AML-193 (cell line): Measurements from ENCODE around the gene HOATZ.

Experiments
- DNase-seq, 2 experiments: peaks; one replicate each; lab custom pipeline; 2025; lab: John Stamatoyannopoulos, UW

Gene HOATZ

DNA sequence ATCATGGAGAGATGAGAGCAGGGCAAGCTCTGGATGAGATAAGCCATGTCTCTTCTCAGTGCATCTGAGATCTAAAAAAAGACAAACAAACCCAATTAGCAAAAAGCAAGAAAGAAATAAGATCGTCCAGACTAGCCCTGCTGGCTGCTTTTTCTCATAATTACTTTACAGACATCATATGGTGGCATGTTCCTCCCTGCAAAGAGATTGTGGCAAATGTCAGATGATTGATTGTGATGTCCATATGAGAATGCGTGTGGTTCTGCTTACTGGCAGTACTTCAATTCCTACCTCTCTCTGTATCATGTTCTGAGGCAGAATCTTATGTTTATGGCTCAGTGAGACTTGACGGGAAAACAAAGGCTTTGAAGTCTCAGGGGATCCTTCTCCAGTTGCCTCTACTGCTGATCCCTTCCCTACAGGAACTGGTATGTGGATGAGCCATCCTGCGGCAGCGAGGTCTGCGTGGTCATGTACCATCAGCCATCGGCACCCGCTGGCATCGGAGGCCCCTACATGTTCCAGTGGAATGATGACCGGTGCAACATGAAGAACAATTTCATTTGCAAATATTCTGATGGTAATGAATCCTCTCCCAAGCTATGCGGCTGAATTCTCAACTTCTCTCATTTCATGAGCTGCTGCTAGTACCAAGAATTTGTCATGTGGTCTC lies 34.8 kb downstream of the HOATZ start:
- no peak for DNase-seq

DNA sequence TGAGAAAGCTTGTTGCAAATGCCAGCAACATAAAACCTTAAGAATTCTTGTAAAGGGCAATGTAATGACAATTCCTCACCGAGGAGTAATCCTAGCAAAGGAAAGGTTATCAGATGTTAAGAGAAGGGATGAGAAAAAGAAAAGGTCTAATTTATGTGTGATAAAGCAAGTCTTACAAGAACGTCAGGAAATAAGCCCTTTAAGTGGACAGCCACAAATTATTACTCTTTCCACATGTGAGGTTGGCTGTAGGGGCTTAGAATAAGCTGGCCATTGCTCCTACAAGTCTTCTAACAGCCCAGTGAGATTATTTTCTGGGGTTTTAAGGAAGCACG lies 35.3 kb downstream of the HOATZ start:
- DNase-seq = no peak

DNA sequence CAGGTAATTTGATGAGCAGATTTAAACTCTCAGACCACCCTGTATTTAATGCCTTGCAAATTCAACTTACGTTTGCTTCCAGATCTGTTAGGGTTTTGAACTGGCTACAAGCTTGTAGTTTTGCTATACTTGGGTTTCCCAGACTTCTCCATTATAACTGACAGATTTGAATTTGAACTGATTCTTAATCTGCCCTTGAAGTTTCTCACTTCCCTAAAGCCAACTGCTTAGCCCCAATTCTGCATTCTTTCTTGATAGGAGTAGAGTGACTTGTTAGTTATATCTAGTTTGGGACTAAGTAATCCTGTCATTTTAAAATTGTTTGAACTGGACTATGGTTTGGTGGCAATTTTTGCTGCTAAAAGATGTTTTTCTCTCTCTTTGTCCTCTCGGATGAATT lies 35.7 kb downstream of the HOATZ start:
- no peak for DNase-seq

DNA sequence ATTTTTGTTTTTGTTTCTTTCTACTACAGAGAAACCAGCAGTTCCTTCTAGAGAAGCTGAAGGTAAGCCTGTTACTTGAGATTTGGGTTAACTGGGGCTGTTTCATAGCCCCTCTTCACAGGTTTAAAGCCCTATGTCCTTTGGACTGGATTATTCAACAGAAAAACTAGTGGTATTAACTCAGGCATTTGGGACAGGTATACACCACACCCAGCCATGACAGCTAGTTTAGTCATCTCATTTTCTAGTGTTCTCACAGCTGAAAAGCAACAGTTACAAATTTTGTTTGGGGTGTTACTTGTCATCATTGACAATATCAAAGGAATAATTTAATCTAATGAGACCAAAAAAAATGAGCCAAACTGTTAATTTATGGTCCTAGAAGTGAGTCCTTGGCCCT lies 40.0 kb downstream of the HOATZ start:
- no peak for DNase-seq

DNA sequence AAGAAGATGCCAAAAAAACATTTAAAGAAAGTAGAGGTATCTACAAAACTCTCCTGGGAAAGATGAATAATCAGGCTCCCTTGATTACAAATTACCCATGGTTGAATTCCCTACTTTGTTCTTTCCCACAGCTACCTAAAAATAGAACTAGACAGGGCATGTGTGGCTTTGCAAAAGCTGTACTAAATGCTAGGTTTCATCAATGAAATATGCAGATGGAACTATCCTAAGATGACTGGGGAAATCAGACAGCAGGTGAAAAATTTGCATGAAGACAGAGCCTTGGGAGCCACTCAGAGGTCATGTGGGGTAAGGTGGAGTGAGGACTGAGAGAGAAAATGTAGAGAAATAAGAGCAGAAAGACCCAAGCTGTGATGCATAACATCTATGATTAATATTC lies 40.7 kb downstream of the HOATZ start:
- DNase-seq = no peak

DNA sequence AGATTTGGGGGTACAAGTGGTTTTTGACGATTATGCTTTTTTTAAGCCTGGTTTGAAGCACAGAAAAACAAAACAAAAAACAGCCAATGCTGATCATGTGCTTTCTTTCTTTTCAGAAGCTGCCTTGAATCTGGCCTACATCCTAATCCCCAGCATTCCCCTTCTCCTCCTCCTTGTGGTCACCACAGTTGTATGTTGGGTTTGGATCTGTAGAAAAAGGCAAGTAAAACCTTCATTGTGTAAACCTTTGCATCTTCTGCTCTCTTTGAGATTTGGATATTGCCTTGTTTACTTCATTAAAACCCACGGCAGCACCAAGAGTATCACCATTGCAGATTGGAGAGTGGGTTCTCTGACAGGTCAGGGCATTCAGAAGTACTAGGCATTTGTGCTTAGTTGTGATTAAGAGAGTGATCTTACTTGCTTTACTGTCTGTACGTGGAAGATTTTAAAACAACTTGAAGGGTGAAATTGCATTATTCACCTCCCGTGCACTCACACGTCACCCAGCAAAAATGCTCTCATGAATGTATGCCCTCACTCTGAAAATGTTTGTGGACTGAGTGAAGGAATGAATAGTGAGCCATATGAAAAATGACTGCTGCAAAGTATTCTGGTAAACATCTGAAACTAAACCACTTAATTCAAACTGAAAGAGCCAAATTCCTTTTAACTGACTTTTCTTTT lies 43.0 kb downstream of the HOATZ start:
- DNase-seq = no peak

DNA sequence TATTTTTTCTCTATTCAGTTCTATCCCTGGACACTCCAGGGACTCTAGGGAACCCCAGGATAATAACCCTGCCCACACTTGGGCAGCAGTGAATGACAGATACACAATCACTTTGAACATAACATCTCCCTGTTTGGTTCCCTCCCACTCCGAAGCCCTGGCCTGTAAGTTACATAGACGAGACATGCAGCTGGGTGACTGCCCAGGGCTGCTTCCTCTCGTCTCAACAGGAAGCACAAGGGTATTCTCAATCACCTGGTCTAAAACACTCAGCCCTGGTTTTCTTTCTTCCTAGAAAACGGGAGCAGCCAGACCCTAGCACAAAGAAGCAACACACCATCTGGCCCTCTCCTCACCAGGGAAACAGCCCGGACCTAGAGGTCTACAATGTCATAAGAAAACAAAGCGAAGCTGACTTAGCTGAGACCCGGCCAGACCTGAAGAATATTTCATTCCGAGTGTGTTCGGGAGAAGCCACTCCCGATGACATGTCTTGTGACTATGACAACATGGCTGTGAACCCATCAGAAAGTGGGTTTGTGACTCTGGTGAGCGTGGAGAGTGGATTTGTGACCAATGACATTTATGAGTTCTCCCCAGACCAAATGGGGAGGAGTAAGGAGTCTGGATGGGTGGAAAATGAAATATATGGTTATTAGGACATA lies 45.4 kb downstream of the HOATZ start:
- DNase-seq = no peak

DNA sequence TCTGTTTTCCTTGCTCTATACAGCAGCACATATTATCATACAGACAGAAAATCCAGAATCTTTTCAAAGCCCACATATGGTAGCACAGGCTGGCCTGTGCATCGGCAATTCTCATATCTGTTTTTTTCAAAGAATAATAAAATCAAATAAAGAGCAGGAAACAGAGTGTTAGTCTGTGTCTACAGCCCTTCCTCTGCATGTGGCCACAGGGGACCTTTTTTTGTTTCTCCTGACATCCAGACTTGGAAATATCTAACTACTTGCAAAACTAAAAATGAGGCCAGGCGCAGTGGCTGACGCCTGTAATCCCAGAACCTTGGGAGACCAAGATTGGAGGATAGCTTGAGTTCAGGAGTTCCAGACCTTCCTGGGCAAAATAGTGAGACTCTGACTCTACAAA lies 46.2 kb downstream of the HOATZ start:
- no peak for DNase-seq

DNA sequence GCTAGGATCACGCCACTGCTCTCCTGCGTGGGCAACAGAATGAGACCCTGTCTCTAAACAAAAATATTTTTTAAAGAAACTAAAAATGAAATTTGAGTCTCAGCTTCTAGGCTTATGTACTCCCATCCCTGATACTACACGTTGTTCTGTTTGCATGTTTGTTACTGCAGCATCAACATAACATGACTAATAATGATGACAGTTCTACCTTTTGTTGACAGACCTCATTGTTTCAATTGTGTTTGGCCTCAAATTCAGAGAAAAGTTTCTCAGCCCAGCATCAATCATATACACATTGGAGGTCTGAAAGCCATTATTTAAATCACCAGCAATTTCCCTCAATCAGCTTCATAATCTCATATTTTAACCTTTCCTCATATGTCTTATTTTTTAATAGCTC lies 46.7 kb downstream of the HOATZ start:
- no peak for DNase-seq

DNA sequence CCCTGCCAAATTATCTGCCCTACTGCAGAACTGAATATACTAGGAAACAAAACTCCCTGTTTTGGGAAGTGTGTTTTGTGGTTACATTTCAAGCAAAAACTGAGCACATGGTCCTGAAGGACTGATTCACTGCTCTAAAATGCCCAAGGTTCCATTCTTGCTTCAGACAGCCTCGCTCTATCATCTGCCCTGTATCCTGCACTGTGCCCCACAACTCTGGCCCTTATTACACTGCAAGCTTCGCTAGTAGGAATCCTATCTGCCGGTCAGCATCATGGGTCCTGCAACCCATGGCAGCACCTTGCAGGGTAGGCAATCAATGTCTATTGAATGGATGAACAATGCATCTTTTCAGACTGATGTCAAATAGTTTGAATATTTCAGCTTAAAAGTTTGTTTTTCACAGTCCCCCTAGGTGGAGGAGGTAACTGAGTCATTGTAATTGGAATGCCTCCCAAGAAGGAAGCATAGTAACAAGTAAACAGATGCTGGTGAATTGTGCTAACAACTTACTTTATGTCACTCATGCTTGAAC lies 47.3 kb downstream of the HOATZ start:
- DNase-seq = no peak

DNA sequence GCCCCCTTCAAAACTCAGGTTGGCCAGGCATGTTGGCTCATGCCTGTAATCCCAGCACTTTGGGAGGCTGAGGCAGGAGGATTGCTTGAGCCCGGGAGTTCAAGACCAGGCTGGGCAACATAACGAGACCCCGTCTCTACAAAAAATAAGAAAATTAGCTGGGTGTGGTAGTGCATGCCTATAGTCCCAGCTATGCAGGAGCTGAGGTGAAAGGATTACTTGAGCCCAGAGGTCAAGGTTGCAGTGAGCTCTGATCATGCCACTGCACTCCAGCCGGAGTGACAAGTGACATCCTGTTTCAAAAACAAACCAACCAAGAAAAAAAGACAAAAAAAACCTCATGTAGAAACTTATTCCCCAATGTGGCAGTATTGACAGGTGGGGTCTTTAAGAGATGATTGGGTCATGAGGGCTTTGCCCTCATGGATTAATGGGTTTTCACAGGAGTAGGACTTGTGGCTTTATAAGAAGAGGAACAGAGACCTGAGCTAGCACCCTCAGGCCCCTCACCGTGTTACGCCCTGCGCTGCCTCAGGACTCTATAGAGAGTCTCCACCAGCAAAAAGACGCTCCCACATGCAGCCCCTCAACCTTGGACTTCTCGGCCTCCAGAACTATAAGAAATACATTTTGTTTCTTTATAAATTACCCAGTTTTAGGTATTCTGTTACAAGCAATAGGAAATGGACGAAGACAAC lies 48.3 kb downstream of the HOATZ start:
- DNase-seq = no peak

DNA sequence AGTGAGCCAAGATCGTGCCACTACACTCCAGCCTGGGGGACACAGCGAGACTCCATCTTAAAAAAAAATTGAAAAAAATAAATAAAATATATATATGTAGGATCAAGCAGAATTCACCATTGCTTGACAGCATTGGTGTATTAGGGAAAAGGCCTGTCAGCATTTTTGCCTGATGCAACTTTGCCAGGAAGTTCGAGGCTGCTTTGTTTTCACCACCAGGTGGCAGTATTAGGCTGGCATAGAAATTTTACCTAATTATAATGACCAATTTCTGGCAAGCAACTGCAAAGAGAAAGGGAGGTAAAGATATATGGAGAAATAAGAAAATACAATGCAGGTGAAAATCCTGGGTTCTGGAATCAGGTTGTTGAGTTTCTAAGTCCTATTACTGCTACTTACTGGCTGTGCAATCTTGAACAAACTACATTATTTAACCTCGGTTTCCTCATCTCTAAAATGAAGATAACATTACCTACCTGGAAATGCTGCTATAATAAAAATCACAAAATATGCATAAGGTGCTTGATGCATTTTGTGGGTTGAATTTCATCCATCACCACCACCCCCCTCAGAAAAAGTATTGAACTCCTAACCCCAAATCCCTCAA lies 50.6 kb downstream of the HOATZ start:
- peak; percentile 47 to 49 for DNase-seq

DNA sequence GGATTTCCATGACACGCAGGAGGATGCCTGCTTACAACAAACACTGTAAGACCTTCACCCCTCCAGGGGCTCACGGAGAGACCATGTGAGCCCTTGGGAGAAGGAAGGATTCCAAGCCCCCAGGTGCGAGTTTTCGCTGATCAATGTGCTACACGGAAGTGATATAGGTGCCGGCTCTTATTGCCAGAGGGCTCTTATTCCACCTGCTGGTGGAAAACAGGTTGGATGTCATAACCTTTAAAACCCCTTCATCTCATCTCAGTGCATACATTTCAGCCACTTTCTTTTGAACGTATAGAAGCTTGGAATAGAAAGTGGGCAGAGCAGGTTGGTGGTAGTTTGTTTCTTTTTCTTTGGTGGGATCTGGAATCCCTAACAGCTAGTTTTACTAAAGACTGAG lies 51.7 kb downstream of the HOATZ start:
- no peak for DNase-seq

DNA sequence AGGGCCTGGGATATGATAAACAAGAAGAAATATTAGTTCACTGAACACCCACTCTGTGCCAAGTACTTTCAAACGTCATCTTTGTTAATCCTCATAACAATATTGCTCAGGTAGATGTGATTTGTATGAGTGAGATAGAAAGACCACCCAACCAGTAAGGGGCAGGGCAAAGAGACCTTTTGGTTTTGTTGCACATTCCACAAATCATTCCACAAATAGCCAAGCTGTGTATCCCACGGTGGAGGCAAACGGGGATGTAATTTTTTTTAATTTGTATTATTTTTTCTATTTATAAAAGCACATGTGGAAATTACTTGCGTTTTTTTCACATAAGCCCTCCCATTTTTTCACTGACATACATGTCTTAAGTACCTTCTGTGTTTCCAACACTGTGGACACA lies 54.9 kb downstream of the HOATZ start:
- no peak for DNase-seq

DNA sequence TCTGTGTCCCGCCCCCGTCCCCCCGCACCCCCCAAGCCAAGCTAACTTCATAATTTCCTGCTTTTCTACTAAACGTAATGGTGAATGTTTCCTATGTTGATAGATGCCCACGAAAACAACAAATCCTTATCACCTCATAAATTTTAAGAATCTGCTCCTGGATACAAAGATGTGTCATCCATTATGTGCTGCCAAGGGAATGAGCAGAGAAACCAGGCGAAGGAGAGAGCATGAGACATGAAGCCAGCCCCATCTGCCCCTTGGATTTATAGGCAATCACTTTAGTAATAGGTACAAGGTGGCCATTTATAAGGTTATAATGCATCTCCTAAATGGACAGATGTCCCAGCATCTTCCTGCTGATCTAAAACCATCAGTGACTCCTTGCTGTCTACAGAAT lies 56.2 kb downstream of the HOATZ start:
- no peak for DNase-seq

DNA sequence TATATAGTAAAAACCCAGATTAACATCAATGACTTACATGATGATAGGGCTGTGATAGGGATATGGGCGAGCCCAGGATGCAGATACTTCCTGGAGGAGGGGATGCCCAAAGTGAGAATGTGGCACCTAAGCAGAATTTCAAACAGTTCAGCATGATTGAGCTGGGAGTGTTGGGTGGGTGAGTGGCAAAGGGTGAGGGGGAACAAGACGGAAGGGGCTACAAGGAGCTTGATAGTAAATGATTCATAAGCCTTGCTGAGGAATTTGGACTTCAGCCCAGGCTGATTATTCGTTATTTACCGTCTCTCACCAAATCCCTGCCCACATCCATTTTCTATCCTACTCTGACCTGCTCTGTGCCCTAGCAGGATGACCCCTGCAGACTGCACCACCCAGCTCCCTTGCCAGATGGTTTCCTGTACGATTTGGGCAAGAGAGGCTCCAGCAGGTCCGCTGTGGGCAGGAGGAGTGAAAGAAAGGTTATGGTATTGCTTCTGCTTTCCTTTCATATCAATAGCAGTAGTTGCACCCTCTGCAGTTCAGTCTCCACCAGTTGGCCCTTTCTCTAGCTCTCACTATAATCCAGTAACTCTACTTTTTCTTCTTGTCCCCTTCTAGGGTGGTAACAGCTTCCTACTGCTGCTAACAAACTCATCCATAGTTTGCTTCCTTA lies 57.4 kb downstream of the HOATZ start:
- no peak for DNase-seq

DNA sequence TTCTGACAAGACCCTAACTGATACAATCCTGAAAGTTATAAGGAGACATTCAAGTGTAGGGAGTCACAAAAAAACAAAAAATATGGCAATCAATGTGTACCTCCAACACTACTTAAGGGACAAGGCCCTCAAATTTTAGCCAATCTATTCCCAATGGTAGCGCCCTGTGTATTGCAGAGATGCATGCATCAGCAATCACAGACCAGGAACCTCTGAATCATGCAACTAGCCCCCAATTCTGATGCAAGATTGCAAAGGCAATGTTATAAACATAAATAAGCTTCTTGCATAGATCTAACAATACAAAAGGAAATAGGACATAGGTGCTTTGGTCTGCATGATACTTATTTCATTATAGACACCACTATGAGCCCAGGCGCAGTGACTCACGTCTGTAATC lies 58.0 kb downstream of the HOATZ start:
- no peak for DNase-seq

DNA sequence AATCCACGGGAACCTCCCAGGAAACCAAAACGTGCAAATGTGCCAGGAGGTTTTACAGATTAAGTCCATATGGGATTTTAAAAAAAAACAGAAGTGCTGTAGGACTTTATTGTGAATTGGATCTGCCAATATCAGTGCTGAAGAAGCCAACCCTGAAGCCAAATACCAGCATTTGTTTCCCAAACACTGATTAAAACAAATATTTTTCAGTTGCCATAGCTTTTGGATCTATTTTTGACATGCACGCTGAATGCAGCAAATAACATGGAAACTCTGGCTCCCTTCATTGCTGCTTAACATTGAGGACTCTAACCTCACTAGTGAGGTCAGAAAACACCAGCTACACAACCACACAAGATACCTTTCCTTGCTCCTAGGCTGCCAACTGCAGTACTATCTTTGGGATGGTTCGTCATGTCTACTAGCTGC lies 59.3 kb downstream of the HOATZ start:
- DNase-seq = no peak

DNA sequence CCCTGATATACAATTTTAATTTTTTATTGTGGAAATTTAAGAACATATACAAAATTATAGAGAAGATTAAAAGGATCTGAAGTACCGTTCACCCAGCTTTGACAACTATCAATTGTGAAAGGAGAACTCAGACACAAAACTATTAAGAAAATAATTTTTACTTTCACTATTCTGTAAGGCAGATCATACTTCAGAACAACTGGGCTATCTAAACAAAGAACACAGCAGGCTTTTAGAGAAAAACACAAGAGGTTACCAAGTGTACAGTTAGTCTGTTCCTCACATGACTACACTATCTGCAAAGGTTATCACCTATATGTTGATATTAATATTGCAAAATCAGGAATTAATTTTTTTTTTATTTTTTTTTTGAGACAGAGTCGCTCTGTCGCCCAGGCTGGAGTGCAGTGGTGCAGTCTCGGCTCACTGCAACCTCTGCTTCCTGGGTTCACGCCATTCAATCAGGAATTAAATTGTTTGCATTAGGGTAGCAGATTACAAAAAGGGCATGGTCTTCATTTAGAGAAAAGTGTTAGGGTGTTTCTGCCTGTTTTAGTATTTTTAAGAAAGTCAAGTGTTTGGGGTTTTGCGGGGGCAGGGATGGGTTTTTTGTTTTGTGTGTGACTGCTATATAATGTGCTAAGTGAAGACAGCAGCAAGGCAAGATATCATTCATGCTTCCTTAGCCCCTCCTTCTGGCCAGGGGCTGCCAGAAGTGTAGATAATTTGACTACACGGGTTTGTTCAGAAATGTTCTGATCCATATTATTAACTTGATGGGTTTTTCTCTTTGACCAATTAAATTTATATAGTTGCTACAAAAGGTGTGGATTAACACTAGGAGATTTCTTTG lies 60.0 kb downstream of the HOATZ start:
- no peak for DNase-seq

DNA sequence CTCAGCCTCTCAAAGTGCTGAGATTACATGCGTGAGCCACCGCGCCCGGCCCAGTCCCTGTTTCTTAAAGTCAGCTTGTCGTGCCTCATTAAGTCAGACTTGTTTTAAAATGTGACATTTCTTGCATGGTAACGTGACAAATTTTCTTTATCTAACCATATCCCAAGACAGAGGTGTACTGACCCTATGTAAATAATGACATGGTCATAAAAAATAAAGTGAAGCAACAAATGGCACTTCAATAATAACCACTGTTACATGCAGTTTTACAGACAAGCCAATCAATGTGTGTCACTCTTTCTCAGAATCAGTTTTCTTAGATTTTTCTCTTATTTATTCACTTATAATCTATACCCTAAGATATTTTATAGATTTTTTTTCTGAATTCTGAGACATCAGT lies 61.2 kb downstream of the HOATZ start:
- DNase-seq = no peak

DNA sequence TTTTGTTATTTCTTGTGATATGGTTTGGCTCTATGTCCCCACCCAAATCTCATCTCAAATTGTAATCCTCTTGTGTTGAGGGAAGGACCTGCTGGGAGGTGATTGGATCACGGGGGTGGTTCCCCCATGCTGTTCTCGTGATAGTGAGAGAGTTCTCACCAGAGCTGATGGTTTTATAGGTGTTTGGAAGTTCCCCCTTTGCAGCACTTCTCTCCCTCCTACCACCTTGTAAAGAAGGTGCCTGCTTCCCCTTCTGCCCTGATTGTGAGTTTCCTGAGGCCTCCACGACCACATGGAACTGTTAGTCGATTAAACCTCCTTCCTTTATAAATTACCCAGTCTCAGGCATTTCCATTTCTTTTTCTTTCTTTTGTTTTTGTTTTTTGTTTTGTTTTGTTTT lies 63.2 kb downstream of the HOATZ start:
- DNase-seq = no peak
